ENCODE measurements around the gene LDLRAD4. TPM values are rescaled to one million over a fixed set of nuclear protein-coding genes. Genes with fewer than 3 reads are reported as not detected.

The LDLRAD4 gene
- polyA plus RNA-seq, 1 of the 3 experiments (the other 2 are of a cell fraction), result 0.16 TPM

GRCh38 chr18:13412901-13413300, 194.3 kb downstream of the LDLRAD4 start (continued):
- TF ChIP-seq YY1 (IDR thresholded peaks at IDR 0.05; ENCODE audit: low read depth), result no peak

- no peaks in the 10 kb centered on the region for H3K36me3 ChIP-seq (replicated peaks in 1 of 2; ENCODE audit: control insufficient read depth in 1 of 2, insufficient read depth in 2 of 2, low read length in 1 of 2)
- no peaks in the 10 kb centered on the region for H3K79me2 ChIP-seq (ENCODE audit: insufficient read depth)
- H3K9ac ChIP-seq, result no peak overlapping the region
- CTCF ChIA-PET, result no interaction called here
- TF ChIP-seq GABPA (IDR thresholded peaks at IDR 0.05; ENCODE audit: low read depth) (no peak), USF1 (IDR thresholded peaks at IDR 0.05; ENCODE audit: borderline replicate concordance, low read depth) (no peak), CHD2 (IDR thresholded peaks at IDR 0.05; ENCODE audit: low read length, partially characterized antibody) (no peak), FOSL2 (IDR thresholded peaks at IDR 0.05; ENCODE audit: borderline replicate concordance, low read depth) (no peak)
- POLR2A ChIA-PET, result no interaction called here
- H3K27ac ChIP-seq (ENCODE audit: low read depth in 2 of 2, low read length in 1 of 2), result no peak overlapping the region
- peaks cover 0 to 5% of the 10 kb centered on the region in 2 experiments; a peak in 1 of 4 replicates for H3K4me1 ChIP-seq (ENCODE audit: control insufficient read depth in 1 of 2, insufficient read depth in 2 of 2, low read depth in 1 of 2, low read length in 1 of 2)
- H3K9me3 ChIP-seq, result no peaks in the 10 kb centered on the region
- DNase-seq, result no peak
- no peak overlapping the region for H3K4me3 ChIP-seq (ENCODE audit: low read depth in 2 of 2, low read length in 1 of 2)
- WGBS (ENCODE audit: low lambda C conversion rate), result 50% methylated on average over 1 of the region's 2 CpGs
- H3K4me2 ChIP-seq, result no peak overlapping the region
- H3K27me3 ChIP-seq (ENCODE audit: insufficient read depth), result no peaks in the 10 kb centered on the region
- no peaks in the 10 kb centered on the region for H4K20me1 ChIP-seq (ENCODE audit: insufficient read depth)
- no peak overlapping the region for H2AFZ ChIP-seq (ENCODE audit: low read depth)
- no peaks in the 10 kb centered on the region for H3K9me2 ChIP-seq
- no peaks in the 10 kb centered on the region for H3F3A ChIP-seq (replicated peaks; ENCODE audit: insufficient read depth)
These were observed 195.5 kb downstream of the LDLRAD4 start for GRCh38 chr18:13414102-13414501.

GRCh38 chr18:13414521-13414920, 196.0 kb downstream of the LDLRAD4 start:
- no peaks in the 10 kb centered on the region for H4K20me1 ChIP-seq (ENCODE audit: insufficient read depth)
- 40% methylated on average over 4 of the region's 4 CpGs for WGBS (ENCODE audit: low lambda C conversion rate)
- no peaks in the 10 kb centered on the region for H3K79me2 ChIP-seq (ENCODE audit: insufficient read depth)
- H3K4me3 ChIP-seq (ENCODE audit: low read depth in 2 of 2, low read length in 1 of 2), result no peak overlapping the region
- no peaks in the 10 kb centered on the region for H3F3A ChIP-seq (replicated peaks; ENCODE audit: insufficient read depth)
- no peaks in the 10 kb centered on the region for H3K9me2 ChIP-seq
- ChIA-PET CTCF (no interaction called here), POLR2A (no interaction called here)
- H3K36me3 ChIP-seq (replicated peaks in 1 of 2; ENCODE audit: control insufficient read depth in 1 of 2, insufficient read depth in 2 of 2, low read length in 1 of 2), result no peaks in the 10 kb centered on the region
- no peak overlapping the region for H3K27ac ChIP-seq (ENCODE audit: low read depth in 2 of 2, low read length in 1 of 2)
- no peak overlapping the region for H3K4me2 ChIP-seq
- peaks cover 0 to 5% of the 10 kb centered on the region in 2 experiments; a peak in 1 of 4 replicates for H3K4me1 ChIP-seq (ENCODE audit: control insufficient read depth in 1 of 2, insufficient read depth in 2 of 2, low read depth in 1 of 2, low read length in 1 of 2)
- no peaks in the 10 kb centered on the region for H3K27me3 ChIP-seq (ENCODE audit: insufficient read depth)
- DNase-seq, result no peak
- TF ChIP-seq GATA2 (CRISPR knock-in tag; IDR thresholded peaks at IDR 0.05), result no peak
- TF ChIP-seq FOXM1 (IDR thresholded peaks at IDR 0.05; ENCODE audit: low read depth), result no peak
- no peak for TF ChIP-seq USF2 (IDR thresholded peaks at IDR 0.05; ENCODE audit: borderline replicate concordance, low read depth, low read length)
- TF ChIP-seq ZBTB33 (IDR thresholded peaks at IDR 0.05; ENCODE audit: borderline replicate concordance, low read depth), result no peak
- no peak for TF ChIP-seq MXI1 (IDR thresholded peaks at IDR 0.05; ENCODE audit: low read depth, low read length)
- no peak for TF ChIP-seq PBX3 (IDR thresholded peaks at IDR 0.05)
- no peak for TF ChIP-seq MEF2A (IDR thresholded peaks at IDR 0.05; ENCODE audit: borderline replicate concordance, low read depth)
- no peak for TF ChIP-seq RCOR1 (IDR thresholded peaks at IDR 0.05; ENCODE audit: low read length)
- no peak for TF ChIP-seq FOSL2 (IDR thresholded peaks at IDR 0.05; ENCODE audit: borderline replicate concordance, low read depth)
- no peak for TF ChIP-seq SIN3A (IDR thresholded peaks at IDR 0.05; ENCODE audit: borderline replicate concordance, low read depth, low read length)
- TF ChIP-seq JUND (IDR thresholded peaks at IDR 0.05), result no peak
- no peak overlapping the region for H2AFZ ChIP-seq (ENCODE audit: low read depth)
- H3K9me3 ChIP-seq, result no peaks in the 10 kb centered on the region
- H3K9ac ChIP-seq, result no peak overlapping the region

Data from SK-N-SH (cell line).